Neural cell (in vitro differentiated cells): ENCODE results near the gene RXRB.

Experiments
- EP300 ChIP-seq: fragments of 450-650 bp; conservative IDR thresholded peaks from 2 replicates; pipeline ENCODE4 v1.6.1; 2014; ENCODE audit warnings: antibody characterized with exemption, mild to moderate bottlenecking, moderate library complexity; ENCODE audit not compliant: poor library complexity, severe bottlenecking
- EZH2 ChIP-seq: fragments of 200-600, 300-800 bp; shearing (Covaris generic), sonication (generic); IDR thresholded peaks from 2 replicates; pipeline ENCODE4 v1.6.1; 2014; ENCODE audit warnings: antibody characterized with exemption, low read length, borderline replicate concordance, mild to moderate bottlenecking; ENCODE audit not compliant: insufficient read depth, poor library complexity, severe bottlenecking
- POLR2AphosphoS5 ChIP-seq: IDR thresholded peaks from 2 replicates; pipeline ENCODE4 v1.6.1; 2012
- TAF1 ChIP-seq: IDR thresholded peaks from 2 replicates; pipeline ENCODE4 v1.6.1; 2012; ENCODE audit warnings: low read depth
- TF ChIP-seq, protein P1 (sequence below): fragments of 450-650 bp; IDR thresholded peaks from 2 replicates; pipeline ENCODE4 v1.5.1; 2014; ENCODE audit warnings: antibody characterized with exemption, mild to moderate bottlenecking, moderate library complexity; ENCODE audit not compliant: poor library complexity, severe bottlenecking

DNA sequence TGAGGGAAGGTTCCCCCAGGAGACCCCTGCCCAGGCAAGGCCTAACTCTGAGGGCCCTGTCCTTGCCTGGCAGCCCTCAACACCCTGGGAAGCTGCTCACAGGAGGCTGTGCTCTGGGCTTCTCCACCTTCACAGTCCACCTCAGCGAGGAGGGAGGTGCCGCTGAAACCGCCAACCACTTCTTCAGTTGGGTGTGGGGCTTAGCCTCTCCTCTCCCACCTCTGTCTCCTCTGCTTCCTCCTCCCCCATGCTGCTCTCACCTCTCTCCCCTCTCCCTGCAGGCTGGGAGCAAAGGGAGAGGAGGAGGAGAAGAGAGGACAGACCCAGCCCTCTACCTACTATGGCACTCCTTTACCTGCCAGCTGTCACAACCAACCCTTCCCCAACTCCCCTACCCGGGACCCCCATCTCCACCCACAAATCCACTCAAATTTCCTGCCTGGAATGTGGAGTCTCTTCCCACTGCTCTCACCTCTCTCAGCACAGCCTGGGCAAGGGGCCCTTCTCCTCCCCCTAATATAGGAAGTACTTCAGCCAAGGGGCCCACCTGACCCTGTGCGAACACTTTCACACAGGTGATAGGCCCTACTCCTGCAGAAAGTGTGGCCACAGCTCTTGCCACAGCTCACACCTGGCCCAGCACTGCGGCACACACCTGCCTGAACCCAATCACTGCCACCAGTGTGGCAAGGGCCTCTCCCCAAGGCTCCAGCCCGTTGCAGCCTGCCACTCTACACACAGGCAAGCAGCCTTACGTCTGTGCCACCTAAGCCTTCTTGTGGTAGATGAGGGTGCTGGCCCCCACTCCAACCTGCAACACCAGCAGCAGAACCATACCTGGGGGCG, 15.0 kb upstream of the RXRB start:
- TF ChIP-seq, protein P1, sequence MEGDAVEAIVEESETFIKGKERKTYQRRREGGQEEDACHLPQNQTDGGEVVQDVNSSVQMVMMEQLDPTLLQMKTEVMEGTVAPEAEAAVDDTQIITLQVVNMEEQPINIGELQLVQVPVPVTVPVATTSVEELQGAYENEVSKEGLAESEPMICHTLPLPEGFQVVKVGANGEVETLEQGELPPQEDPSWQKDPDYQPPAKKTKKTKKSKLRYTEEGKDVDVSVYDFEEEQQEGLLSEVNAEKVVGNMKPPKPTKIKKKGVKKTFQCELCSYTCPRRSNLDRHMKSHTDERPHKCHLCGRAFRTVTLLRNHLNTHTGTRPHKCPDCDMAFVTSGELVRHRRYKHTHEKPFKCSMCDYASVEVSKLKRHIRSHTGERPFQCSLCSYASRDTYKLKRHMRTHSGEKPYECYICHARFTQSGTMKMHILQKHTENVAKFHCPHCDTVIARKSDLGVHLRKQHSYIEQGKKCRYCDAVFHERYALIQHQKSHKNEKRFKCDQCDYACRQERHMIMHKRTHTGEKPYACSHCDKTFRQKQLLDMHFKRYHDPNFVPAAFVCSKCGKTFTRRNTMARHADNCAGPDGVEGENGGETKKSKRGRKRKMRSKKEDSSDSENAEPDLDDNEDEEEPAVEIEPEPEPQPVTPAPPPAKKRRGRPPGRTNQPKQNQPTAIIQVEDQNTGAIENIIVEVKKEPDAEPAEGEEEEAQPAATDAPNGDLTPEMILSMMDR, result no peak
- TF ChIP-seq EP300 (no peak), EZH2 (no peak), TAF1 (no peak), POLR2AphosphoS5 (no peak)
